ENCODE results near the gene CXCL5. TPM values are rescaled to one million over a fixed set of nuclear protein-coding genes. Genes with fewer than 3 reads are reported as not detected.

CXCL5 gene
- total RNA-seq, result not detected

- DNase-seq (ENCODE audit: low spot score in 2 of 2) (no peak), ATAC-seq (no peak)
- Mint-ChIP-seq H3K9me3 (peaks cover 0 to 3% of the 10 kb centered on the region in 2 donors), H3K36me3 (peaks cover 0 to 6% of the 10 kb centered on the region in 2 donors), H3K27ac (no peak within 1 kb of the TSS)
Measured at GRCh38 chr4:73998040-73999011, at the start of gene CXCL5. CXCL5 (minus strand) TSS chr4:73998677; CDS start chr4:73998581, 96 bp downstream.

GRCh38 chr4:74047152-74047551, 48.7 kb upstream of the CXCL5 start:
- H3K36me3 Mint-ChIP-seq, result no peaks in the 10 kb centered on the region
- ATAC-seq, result no peak
- H3K27ac Mint-ChIP-seq, result no peak overlapping the region
- no peak for DNase-seq (ENCODE audit: low spot score in 2 of 2)
- peaks cover 0 to 13% of the 10 kb centered on the region in 2 donors for H3K9me3 Mint-ChIP-seq

- Mint-ChIP-seq H3K27ac (no peak overlapping the region), H3K36me3 (no peaks in the 10 kb centered on the region), H3K9me3 (peaks cover 0 to 8% of the 10 kb centered on the region in 2 donors)
- ATAC-seq, result no peak
- no peak for DNase-seq (ENCODE audit: low spot score in 2 of 2)
Measured at GRCh38 chr4:74045772-74046171, 47.3 kb upstream of the CXCL5 start.

- DNase-seq (ENCODE audit: low spot score in 2 of 2) (no peak), ATAC-seq (no peak)
- no peak overlapping the region for H3K27ac Mint-ChIP-seq
- H3K36me3 Mint-ChIP-seq, result no peaks in the 10 kb centered on the region
- peaks cover 0 to 8% of the 10 kb centered on the region in 2 donors for H3K9me3 Mint-ChIP-seq
Measured at GRCh38 chr4:74045247-74045646, 46.8 kb upstream of the CXCL5 start.

GRCh38 chr4:74044677-74045076, 46.2 kb upstream of the CXCL5 start:
- no peak for DNase-seq (ENCODE audit: low spot score in 2 of 2)
- ATAC-seq, result no peak
- Mint-ChIP-seq H3K36me3 (no peaks in the 10 kb centered on the region), H3K27ac (no peak overlapping the region), H3K9me3 (peaks cover 0 to 8% of the 10 kb centered on the region in 2 donors)

DNA sequence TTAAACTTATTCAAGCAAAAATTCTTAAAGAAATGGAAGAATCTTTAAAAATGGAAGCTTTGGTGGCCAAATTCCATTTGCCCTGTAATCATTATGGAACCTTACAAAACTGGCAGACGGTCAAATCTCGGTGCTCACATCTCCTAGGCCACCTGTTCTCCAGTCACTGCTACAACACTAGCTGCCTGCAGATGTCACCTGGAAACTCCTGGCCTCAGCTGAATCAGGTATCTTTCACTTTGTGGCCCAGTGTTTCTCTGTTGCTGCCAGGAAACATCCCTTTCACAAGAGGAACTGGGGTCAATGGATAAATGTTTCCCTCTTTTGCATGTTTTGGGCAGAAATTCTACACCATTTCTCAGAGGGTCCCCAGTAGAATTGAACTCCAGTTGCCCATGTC, 44.2 kb upstream of the CXCL5 start:
- Mint-ChIP-seq H3K27ac (no peak overlapping the region), H3K36me3 (peaks cover 0 to 5% of the 10 kb centered on the region in 2 donors), H3K9me3 (no peaks in the 10 kb centered on the region)
- ATAC-seq (no peak), DNase-seq (ENCODE audit: low spot score in 2 of 2) (no peak)

DNA sequence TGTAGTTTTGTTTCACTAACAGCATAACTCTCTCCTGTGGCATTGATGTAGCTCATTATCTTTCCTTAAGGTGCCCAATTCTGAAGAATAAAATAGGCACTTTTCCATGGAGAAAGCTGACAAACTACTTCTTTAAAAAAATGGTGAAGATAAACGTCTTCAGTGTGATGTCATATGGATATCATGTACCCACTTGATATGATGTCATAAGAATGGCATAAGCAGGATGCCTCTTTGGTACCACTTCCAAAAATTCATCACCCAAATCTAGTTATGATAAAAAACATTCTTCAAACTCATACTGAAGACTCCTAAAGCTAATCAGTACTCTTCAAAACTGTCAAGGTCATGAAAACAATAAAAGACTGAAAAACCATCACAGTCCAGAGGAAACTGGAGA, 42.9 kb upstream of the CXCL5 start:
- peaks cover 0 to 8% of the 10 kb centered on the region in 2 donors for H3K36me3 Mint-ChIP-seq
- H3K9me3 Mint-ChIP-seq, result no peaks in the 10 kb centered on the region
- ATAC-seq, result no peak
- no peak for DNase-seq (ENCODE audit: low spot score in 2 of 2)
- no peak overlapping the region for H3K27ac Mint-ChIP-seq

DNA sequence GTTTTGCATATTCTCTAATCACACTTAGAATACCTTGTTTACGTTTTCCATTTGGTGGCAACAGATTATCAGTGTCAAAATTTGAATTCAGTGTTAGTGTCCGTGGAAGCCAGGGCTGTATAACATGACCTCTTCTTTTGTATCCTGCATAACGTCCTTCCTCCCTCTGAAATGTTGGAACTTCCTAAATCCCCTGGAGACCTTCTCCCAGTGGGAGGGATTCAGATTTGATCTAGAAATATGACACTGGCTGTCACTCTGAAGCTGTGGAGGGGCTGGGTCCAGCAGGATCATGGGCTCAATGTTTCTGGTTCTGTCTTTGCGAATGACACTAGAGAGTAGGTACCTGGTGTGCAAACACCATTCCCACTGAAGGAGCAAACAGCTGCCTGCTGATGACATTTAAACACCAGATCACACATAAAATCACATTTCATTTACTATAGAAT, 40.9 kb upstream of the CXCL5 start:
- no peak overlapping the region for H3K27ac Mint-ChIP-seq
- no peaks in the 10 kb centered on the region for H3K9me3 Mint-ChIP-seq
- DNase-seq (ENCODE audit: low spot score in 2 of 2), result no peak
- H3K36me3 Mint-ChIP-seq, result peaks cover 0 to 8% of the 10 kb centered on the region in 2 donors
- no peak for ATAC-seq

GRCh38 chr4:74038425-74039314, 40.2 kb upstream of the CXCL5 start, which contains the start of gene CXCL3:
CXCL3 (minus strand) TSS chr4:74038689; CDS start chr4:74038611, 78 bp downstream.
- DNase-seq (ENCODE audit: low spot score in 2 of 2) (no peak), ATAC-seq (peak; percentile 60 to 78)
- no peak within 1 kb of the TSS for H3K27ac Mint-ChIP-seq
- H3K9me3 Mint-ChIP-seq, result no peaks in the 10 kb centered on the region
- H3K36me3 Mint-ChIP-seq, result peaks cover 0 to 8% of the 10 kb centered on the region in 2 donors

DNA sequence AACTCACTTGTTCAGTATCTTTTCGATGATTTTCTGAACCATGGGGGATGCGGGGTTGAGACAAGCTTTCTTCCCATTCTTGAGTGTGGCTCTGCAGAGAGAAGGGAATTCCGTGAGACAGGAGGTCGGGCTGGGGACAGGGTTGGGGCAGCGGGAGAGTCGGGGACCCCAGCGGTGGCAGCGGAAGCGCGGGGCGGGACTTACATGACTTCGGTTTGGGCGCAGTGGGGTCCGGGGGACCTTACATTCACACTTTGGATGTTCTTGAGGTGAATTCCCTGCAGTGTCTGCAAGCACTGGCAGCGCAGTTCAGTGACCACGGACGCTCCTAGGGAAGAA, 39.6 kb upstream of the CXCL5 start:
- ATAC-seq, result no peak
- Mint-ChIP-seq H3K27ac (no peak overlapping the region), H3K36me3 (peaks cover 0 to 8% of the 10 kb centered on the region in 2 donors), H3K9me3 (no peaks in the 10 kb centered on the region)
- no peak for DNase-seq (ENCODE audit: low spot score in 2 of 2)

DNA sequence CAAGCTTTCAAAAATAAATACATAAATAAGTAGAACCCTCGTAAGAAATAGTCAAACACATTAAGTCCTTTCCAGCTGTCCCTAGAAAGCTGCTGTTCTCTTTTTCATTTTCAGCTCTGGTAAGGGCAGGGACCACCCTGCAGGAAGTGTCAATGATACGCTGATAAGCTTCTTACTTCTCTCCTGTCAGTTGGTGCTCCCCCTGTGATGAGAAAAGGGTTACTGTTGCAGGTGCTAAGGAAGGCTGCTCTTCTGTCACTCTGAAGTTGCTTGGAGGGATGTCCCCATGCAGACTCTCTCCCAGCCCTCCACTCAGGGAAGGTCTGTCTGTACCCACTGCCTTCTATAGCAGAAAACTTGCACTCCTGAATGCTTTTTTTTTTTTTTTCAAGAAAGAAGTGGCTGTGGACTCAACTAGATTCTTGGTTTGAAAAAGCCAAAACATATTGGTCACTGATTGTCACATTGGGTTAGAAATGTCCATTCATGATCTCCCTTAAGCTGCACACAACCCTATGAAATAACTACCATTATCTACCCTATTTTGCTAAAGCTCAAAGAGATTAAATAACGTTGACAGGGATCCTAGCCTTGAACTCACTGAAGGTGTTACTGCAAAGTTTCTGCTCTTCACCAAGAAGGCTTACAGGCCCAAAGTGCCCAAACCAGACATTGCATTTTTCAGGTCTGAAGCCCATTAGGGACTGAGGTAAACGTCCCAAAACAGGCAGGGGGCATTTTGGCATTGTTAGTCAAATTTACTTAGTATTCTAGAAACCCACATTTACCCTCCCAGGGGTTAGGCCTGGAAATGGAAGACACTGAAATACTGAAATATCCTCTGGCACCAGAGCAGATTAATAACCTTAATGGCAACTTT, 38.8 kb upstream of the CXCL5 start:
- DNase-seq (ENCODE audit: low spot score in 2 of 2) (no peak), ATAC-seq (no peak)
- Mint-ChIP-seq H3K36me3 (peaks cover 0 to 11% of the 10 kb centered on the region in 2 donors), H3K27ac (no peak overlapping the region), H3K9me3 (peaks cover 5% of the 10 kb centered on the region in 2 donors)

GRCh38 chr4:74033739-74034138, 35.3 kb upstream of the CXCL5 start:
- H3K36me3 Mint-ChIP-seq, result peaks cover 0 to 14% of the 10 kb centered on the region in 2 donors
- peak in 1 of 2 donors; percentile 37 for ATAC-seq
- no peak overlapping the region for H3K27ac Mint-ChIP-seq

GRCh38 chr4:74032064-74032463, 33.6 kb upstream of the CXCL5 start:
- Mint-ChIP-seq H3K27ac (no peak overlapping the region), H3K36me3 (peaks cover 0 to 9% of the 10 kb centered on the region in 2 donors), H3K9me3 (peaks cover 9 to 14% of the 10 kb centered on the region in 2 donors)
- ATAC-seq (no peak), DNase-seq (ENCODE audit: low spot score in 2 of 2) (no peak)

More at GRCh38 chr4:74033739-74034138, 35.3 kb upstream of the CXCL5 start:
- no peak for DNase-seq (ENCODE audit: low spot score in 2 of 2)
- peaks cover 6% of the 10 kb centered on the region in 2 donors for H3K9me3 Mint-ChIP-seq

- Mint-ChIP-seq H3K27ac (no peak overlapping the region), H3K9me3 (peaks cover 9 to 14% of the 10 kb centered on the region in 2 donors), H3K36me3 (peaks cover 0 to 9% of the 10 kb centered on the region in 2 donors)
- DNase-seq (ENCODE audit: low spot score in 2 of 2) (no peak), ATAC-seq (no peak)
Measured at GRCh38 chr4:74031576-74031975, 33.1 kb upstream of the CXCL5 start.

- H3K36me3 Mint-ChIP-seq, result peaks cover 0 to 9% of the 10 kb centered on the region in 2 donors
- H3K9me3 Mint-ChIP-seq, result peaks cover 9 to 14% of the 10 kb centered on the region in 2 donors
- DNase-seq (ENCODE audit: low spot score in 2 of 2) (no peak), ATAC-seq (no peak)
- no peak overlapping the region for H3K27ac Mint-ChIP-seq
Measured at GRCh38 chr4:74030285-74030684, 31.8 kb upstream of the CXCL5 start.

- H3K36me3 Mint-ChIP-seq, result peaks cover 0 to 9% of the 10 kb centered on the region in 2 donors
- H3K9me3 Mint-ChIP-seq, result peaks cover 9 to 14% of the 10 kb centered on the region in 2 donors
- H3K27ac Mint-ChIP-seq, result no peak overlapping the region
- ATAC-seq (no peak), DNase-seq (ENCODE audit: low spot score in 2 of 2) (no peak)
Measured at GRCh38 chr4:74028504-74028903, 30.0 kb upstream of the CXCL5 start.
